Gastrocnemius medialis (tissue), 4 donors: Measurements from ENCODE around the gene CYP51A1.

Source experiments
- POLR2A ChIP-seq, 2 donors: fragments of 450-650 bp; IDR thresholded peaks; one replicate each; pipeline ENCODE4 v1.6.1; 2017; ENCODE audit warnings: antibody characterized with exemption in 2 of 2, mild to moderate bottlenecking in 2 of 2, moderate library complexity in 2 of 2
- TF ChIP-seq, protein P1 (sequence below), 5 experiments: fragments of 450-650 bp in 3 of 5; fragments of 200-600 bp in 2 of 5; sonication (generic) in 2 of 5; IDR thresholded peaks in 4 of 5; conservative IDR thresholded peaks in 1 of 5; 1 replicate in 4 of 5; 2 replicates in 1 of 5; pipeline ENCODE4 v1.5.1; 2016 to 2019; ENCODE audit warnings: antibody characterized with exemption in 5 of 5, mild to moderate bottlenecking in 3 of 5, moderate library complexity in 3 of 5

- TF ChIP-seq, protein P1, sequence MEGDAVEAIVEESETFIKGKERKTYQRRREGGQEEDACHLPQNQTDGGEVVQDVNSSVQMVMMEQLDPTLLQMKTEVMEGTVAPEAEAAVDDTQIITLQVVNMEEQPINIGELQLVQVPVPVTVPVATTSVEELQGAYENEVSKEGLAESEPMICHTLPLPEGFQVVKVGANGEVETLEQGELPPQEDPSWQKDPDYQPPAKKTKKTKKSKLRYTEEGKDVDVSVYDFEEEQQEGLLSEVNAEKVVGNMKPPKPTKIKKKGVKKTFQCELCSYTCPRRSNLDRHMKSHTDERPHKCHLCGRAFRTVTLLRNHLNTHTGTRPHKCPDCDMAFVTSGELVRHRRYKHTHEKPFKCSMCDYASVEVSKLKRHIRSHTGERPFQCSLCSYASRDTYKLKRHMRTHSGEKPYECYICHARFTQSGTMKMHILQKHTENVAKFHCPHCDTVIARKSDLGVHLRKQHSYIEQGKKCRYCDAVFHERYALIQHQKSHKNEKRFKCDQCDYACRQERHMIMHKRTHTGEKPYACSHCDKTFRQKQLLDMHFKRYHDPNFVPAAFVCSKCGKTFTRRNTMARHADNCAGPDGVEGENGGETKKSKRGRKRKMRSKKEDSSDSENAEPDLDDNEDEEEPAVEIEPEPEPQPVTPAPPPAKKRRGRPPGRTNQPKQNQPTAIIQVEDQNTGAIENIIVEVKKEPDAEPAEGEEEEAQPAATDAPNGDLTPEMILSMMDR (IDR thresholded peaks at IDR 0.05 in 4 of 5, conservative IDR thresholded peaks at IDR 0.05 in 1 of 5), result no peak
- TF ChIP-seq POLR2A (IDR thresholded peaks at IDR 0.05), result no peak
Measured at GRCh38 chr7:92156990-92157389, 22.7 kb upstream of the CYP51A1 start.
